ENCODE data around the gene CFAP52. TPM values are rescaled to one million over a fixed set of nuclear protein-coding genes. Genes with fewer than 3 reads are reported as not detected.
A peak's percentile ranks its signal among the peaks of the same experiment; 100 is the strongest.

The CFAP52 gene
- total RNA-seq, 4 donors from 2014 or later, result 0.27 to 0.78 TPM; not detected in 2

DNA sequence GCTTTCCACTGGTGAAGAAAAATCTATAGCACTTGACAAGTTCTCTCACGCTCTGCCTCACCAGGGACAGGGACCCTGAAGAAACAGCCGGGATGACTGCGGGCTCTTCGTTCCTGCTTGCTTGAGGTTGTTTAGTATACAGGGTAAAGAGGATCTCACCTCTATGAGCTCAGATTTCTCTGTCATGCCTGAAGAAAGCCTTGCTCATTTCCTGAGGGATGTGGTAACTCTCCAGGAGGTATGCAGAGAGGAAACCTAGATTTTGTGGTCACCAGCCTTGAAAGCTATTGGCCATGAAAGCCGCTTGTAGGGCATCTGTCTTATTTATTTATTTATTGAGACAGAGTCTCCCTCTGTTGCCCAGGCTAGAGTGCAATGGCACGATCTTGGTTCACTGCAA lies 92.1 kb downstream of the CFAP52 start:
- no peak overlapping the region for H3K4me3 ChIP-seq (replicated peaks in 1 of 3)
- DNase-seq, result no peak
- intact Hi-C loops (cut with DNase I), result no loop called here
- no peaks in the 10 kb centered on the region for H3K9me3 ChIP-seq
- 79 to 84% methylated on average over 6 of the region's 6 CpGs for WGBS, 2 donors
- H3K27ac ChIP-seq, result no peak overlapping the region
- H3K4me1 ChIP-seq, result peaks cover 5 to 25% of the 10 kb centered on the region in 2 donors
- no peaks in the 10 kb centered on the region for H3K27me3 ChIP-seq
- no peaks in the 10 kb centered on the region for H3K36me3 ChIP-seq
- no peak for TF ChIP-seq POLR2A (IDR thresholded peaks at IDR 0.05)
- TF ChIP-seq, protein P1, sequence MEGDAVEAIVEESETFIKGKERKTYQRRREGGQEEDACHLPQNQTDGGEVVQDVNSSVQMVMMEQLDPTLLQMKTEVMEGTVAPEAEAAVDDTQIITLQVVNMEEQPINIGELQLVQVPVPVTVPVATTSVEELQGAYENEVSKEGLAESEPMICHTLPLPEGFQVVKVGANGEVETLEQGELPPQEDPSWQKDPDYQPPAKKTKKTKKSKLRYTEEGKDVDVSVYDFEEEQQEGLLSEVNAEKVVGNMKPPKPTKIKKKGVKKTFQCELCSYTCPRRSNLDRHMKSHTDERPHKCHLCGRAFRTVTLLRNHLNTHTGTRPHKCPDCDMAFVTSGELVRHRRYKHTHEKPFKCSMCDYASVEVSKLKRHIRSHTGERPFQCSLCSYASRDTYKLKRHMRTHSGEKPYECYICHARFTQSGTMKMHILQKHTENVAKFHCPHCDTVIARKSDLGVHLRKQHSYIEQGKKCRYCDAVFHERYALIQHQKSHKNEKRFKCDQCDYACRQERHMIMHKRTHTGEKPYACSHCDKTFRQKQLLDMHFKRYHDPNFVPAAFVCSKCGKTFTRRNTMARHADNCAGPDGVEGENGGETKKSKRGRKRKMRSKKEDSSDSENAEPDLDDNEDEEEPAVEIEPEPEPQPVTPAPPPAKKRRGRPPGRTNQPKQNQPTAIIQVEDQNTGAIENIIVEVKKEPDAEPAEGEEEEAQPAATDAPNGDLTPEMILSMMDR (IDR thresholded peaks at IDR 0.05), result no peak

DNA sequence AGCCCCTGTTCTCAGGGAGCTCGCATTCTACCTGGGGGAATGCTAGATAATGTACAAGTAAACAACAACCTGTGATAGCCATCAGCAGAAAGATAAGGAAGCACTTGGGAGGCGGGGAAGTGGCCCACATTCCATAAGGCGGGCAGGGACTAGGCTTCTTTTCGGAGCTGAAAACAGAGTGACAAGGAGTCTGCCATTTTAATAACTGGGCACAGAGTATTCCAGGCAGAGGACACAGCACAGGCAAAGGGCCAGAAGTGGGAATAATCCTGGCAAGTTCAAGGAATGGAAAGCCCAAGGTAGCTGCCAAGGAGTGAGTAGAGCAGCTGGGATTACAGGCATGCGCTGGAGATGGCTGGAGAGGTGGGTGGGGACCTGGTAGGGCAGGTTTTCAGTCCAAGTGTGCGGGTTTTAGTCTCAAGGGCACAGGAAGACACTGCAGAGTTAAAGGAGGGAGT lies 93.1 kb downstream of the CFAP52 start:
- no peak overlapping the region for H3K4me3 ChIP-seq (replicated peaks in 1 of 3)
- peaks cover 5 to 25% of the 10 kb centered on the region in 2 donors for H3K4me1 ChIP-seq
- DNase-seq, result peak in 1 of 2 donors; percentile 25
- WGBS, 2 donors, result 69 to 71% methylated on average over 6 of the region's 6 CpGs
- H3K9me3 ChIP-seq, result no peaks in the 10 kb centered on the region
- H3K36me3 ChIP-seq, result no peaks in the 10 kb centered on the region
- peak overlapping the region in 2 of 3 donors; percentile 10 to 36 for H3K27ac ChIP-seq
- no peaks in the 10 kb centered on the region for H3K27me3 ChIP-seq
- intact Hi-C loops (cut with DNase I), result no loop called here
- TF ChIP-seq POLR2A (IDR thresholded peaks at IDR 0.05), result no peak
- TF ChIP-seq, protein P1 (IDR thresholded peaks at IDR 0.05), result no peak

DNA sequence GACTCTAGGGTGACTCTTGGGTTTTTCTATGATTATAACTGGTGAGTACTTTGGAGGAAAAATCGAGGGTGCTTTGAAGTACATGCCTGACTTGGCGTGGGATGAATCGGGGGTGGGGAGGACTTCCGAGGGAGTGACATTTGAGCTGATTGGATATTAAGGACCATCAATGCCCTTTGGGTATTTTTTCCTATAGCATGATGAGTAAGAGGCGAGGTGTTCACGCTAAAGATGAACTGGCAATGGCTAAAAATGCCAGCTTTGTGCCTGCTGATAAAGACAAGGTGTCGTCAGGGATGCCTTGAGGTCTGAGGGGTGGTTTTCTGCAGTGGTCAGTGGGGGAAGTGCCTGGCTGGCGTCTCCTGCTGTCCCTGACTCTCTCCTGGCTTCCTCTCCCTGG lies 94.2 kb downstream of the CFAP52 start:
- 70 to 73% methylated on average over 8 of the region's 8 CpGs for WGBS, 2 donors
- Histone ChIP-seq H3K27ac (peak overlapping the region in 2 of 3 donors; percentile 48 to 60), H3K9me3 (no peaks in the 10 kb centered on the region), H3K4me1 (peaks cover 5 to 25% of the 10 kb centered on the region in 2 donors), H3K4me3 (replicated peaks in 1 of 3) (no peak overlapping the region), H3K36me3 (no peaks in the 10 kb centered on the region), H3K27me3 (no peaks in the 10 kb centered on the region)
- TF ChIP-seq, protein P1 (IDR thresholded peaks at IDR 0.05), result no peak
- TF ChIP-seq POLR2A (IDR thresholded peaks at IDR 0.05), result no peak
- intact Hi-C loops (cut with DNase I), result no loop called here
- no peak for DNase-seq

DNA sequence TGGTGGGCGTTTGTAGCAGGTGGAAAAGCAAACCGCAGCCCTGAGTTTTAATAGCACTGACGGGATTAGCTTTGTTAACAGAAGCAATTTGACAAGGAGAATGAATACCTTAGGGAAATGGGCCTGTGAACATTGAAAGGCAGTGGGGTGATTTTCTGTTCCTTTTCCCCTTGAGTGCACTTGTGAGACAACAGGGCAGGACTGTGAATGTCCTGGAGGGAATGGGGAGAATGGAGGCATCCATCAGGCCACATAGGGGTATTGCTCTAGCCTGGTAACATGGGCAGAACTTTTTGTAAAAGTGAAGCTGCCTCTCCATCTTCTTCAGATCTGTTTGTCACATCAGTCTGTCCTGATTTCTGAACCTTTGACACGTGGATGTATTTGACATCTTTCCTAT lies 95.1 kb downstream of the CFAP52 start:
- 28 to 30% methylated on average over 4 of the region's 4 CpGs for WGBS, 2 donors
- intact Hi-C loops (cut with DNase I), result no loop called here

DNA sequence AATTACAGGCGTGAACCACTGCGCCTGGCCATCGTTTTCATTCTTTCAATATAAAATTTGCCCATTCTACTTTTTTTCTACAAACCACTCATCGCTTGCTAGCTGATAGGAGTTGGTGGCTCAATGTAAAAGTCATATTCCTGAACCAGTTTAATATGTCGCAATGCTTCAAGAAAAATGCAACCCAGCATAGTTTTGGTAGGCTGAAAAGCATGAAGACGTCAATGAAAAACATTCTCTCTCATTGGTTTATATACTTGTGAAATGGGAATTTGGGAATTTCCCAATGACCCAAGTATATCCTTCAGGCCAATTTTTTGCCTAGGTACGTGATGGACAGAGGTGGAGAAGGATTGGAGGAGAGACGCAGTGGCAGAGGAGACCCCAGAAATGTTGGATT lies 95.8 kb downstream of the CFAP52 start:
- H3K9me3 ChIP-seq, result no peaks in the 10 kb centered on the region
- H3K4me3 ChIP-seq (replicated peaks in 1 of 3), result no peak overlapping the region
- peak overlapping the region in 1 of 3 donors; percentile 60 for H3K27ac ChIP-seq
- no peak for DNase-seq
- no peaks in the 10 kb centered on the region for H3K27me3 ChIP-seq
- peaks cover 5 to 25% of the 10 kb centered on the region in 2 donors for H3K4me1 ChIP-seq
- 86 to 94% methylated on average over 8 of the region's 8 CpGs for WGBS, 2 donors
- no peak for TF ChIP-seq POLR2A (IDR thresholded peaks at IDR 0.05)
- TF ChIP-seq, protein P1 (IDR thresholded peaks at IDR 0.05), result no peak
- no peaks in the 10 kb centered on the region for H3K36me3 ChIP-seq
- intact Hi-C loops (cut with DNase I), result no loop called here

More for the DNA sequence above, 95.1 kb downstream of the CFAP52 start:
- Histone ChIP-seq H3K4me1 (peaks cover 5 to 25% of the 10 kb centered on the region in 2 donors), H3K9me3 (no peaks in the 10 kb centered on the region), H3K27me3 (no peaks in the 10 kb centered on the region), H3K4me3 (replicated peaks in 1 of 3) (no peak overlapping the region), H3K36me3 (no peaks in the 10 kb centered on the region), H3K27ac (peak overlapping the region; percentile 21 to 60 (median 48))
- TF ChIP-seq POLR2A (IDR thresholded peaks at IDR 0.05), result no peak
- TF ChIP-seq, protein P1 (IDR thresholded peaks at IDR 0.05), result no peak
- DNase-seq, result no peak
